ENCODE results near the gene KIAA0930. TPM values are rescaled to one million over a fixed set of nuclear protein-coding genes. Genes with fewer than 3 reads are reported as not detected.
A peak's percentile ranks its signal among the peaks of the same experiment; 100 is the strongest.

Gene KIAA0930
- total and polyA plus RNA-seq, 2 experiments from 2014 or later = 8.6 to 50.9 TPM

- no peak overlapping the region for H3K27ac ChIP-seq
- H3K79me2 ChIP-seq (ENCODE audit: insufficient read depth) = no peaks in the 10 kb centered on the region
- 87 to 88% methylated on average over 16 of the region's 16 CpGs for WGBS, 2 experiments (ENCODE audit: low coverage in 1 of 2, low lambda C conversion rate in 2 of 2, missing lambda C conversion rate in 2 of 2)
- no peak overlapping the region for H3K4me2 ChIP-seq (ENCODE audit: unreplicated experiment)
- TF ChIP-seq EZH2 (IDR thresholded peaks at IDR 0.05; ENCODE audit: insufficient read depth, poor library complexity, severe bottlenecking) = no peak
- no peak for TF ChIP-seq EZH2phosphoT487 (IDR thresholded peaks at IDR 0.05; ENCODE audit: insufficient read depth, low read depth)
- no peaks in the 10 kb centered on the region for H3K36me3 ChIP-seq (ENCODE audit: low read depth)
- no peaks in the 10 kb centered on the region for H3K4me1 ChIP-seq (ENCODE audit: insufficient read depth)
- DNase-seq = no peak
- no peaks in the 10 kb centered on the region for H3K27me3 ChIP-seq (replicated peaks; ENCODE audit: insufficient read depth)
- in situ Hi-C loops (cut with MboI) = loop anchor here (10.0 kb wide), 1 partner anchor 284 kb away; no protein-coding TSS in a partner anchor
- no peak overlapping the region for H3K4me3 ChIP-seq
- H3K9ac ChIP-seq = no peak overlapping the region
- no peak overlapping the region for H2AFZ ChIP-seq
- H3F3A ChIP-seq (ENCODE audit: insufficient read depth) = no peaks in the 10 kb centered on the region; the same call in 1 of the 2 replicates
- no peaks in the 10 kb centered on the region for H3K9me2 ChIP-seq (ENCODE audit: insufficient read depth)
- H3K9me3 ChIP-seq (ENCODE audit: low read depth) = no peaks in the 10 kb centered on the region
- H4K20me1 ChIP-seq (ENCODE audit: insufficient read depth) = no peaks in the 10 kb centered on the region
Measured at GRCh38 chr22:45270095-45271020, 29.7 kb upstream of the KIAA0930 start.

GRCh38 chr22:45268958-45269844, 28.5 kb upstream of the KIAA0930 start:
- Histone ChIP-seq H3K4me1 (ENCODE audit: insufficient read depth) (no peaks in the 10 kb centered on the region), H4K20me1 (ENCODE audit: insufficient read depth) (no peaks in the 10 kb centered on the region), H2AFZ (peak overlapping the region; percentile 97), H3K79me2 (ENCODE audit: insufficient read depth) (no peaks in the 10 kb centered on the region), H3K9me3 (ENCODE audit: low read depth) (no peaks in the 10 kb centered on the region), H3K4me3 (peak overlapping the region; percentile 84), H3K4me2 (ENCODE audit: unreplicated experiment) (peak overlapping the region; percentile 100), H3K36me3 (ENCODE audit: low read depth) (no peaks in the 10 kb centered on the region), H3K9ac (peak overlapping the region; percentile 66), H3K9me2 (ENCODE audit: insufficient read depth) (no peaks in the 10 kb centered on the region), H3F3A (ENCODE audit: insufficient read depth) (peaks cover 1% of the 10 kb centered on the region), H3K27ac (no peak overlapping the region), H3K27me3 (replicated peaks; ENCODE audit: insufficient read depth) (no peaks in the 10 kb centered on the region)
- peak; percentile 85 for DNase-seq
- WGBS, 2 experiments (ENCODE audit: low coverage in 1 of 2, low lambda C conversion rate in 2 of 2, missing lambda C conversion rate in 2 of 2) = 9 to 10% methylated on average over 30 to 44 of the region's 60 CpGs
- TF ChIP-seq EZH2phosphoT487 (IDR thresholded peaks at IDR 0.05; ENCODE audit: insufficient read depth, low read depth) (no peak), EZH2 (IDR thresholded peaks at IDR 0.05; ENCODE audit: insufficient read depth, poor library complexity, severe bottlenecking) (no peak)
- in situ Hi-C loops (cut with MboI) = no loop called here

- H3K9me2 ChIP-seq (ENCODE audit: insufficient read depth) = no peaks in the 10 kb centered on the region
- in situ Hi-C loops (cut with MboI) = no loop called here
- peak overlapping the region; percentile 97 for H2AFZ ChIP-seq
- H3K27ac ChIP-seq = no peak overlapping the region
- H3K4me2 ChIP-seq (ENCODE audit: unreplicated experiment) = peak overlapping the region; percentile 100
- no peaks in the 10 kb centered on the region for H3K27me3 ChIP-seq (replicated peaks; ENCODE audit: insufficient read depth)
- peak overlapping the region; percentile 66 for H3K9ac ChIP-seq
- H3K36me3 ChIP-seq (ENCODE audit: low read depth) = no peaks in the 10 kb centered on the region
- no peaks in the 10 kb centered on the region for H3K79me2 ChIP-seq (ENCODE audit: insufficient read depth)
- WGBS, 2 experiments (ENCODE audit: low coverage in 1 of 2, low lambda C conversion rate in 2 of 2, missing lambda C conversion rate in 2 of 2) = 1 to 6% methylated on average over 21 to 47 of the region's 47 CpGs
- TF ChIP-seq EZH2phosphoT487 (IDR thresholded peaks at IDR 0.05; ENCODE audit: insufficient read depth, low read depth) (no peak), EZH2 (IDR thresholded peaks at IDR 0.05; ENCODE audit: insufficient read depth, poor library complexity, severe bottlenecking) (no peak)
- peak; percentile 60 for DNase-seq
- peaks cover 3% of the 10 kb centered on the region for H3K4me1 ChIP-seq (ENCODE audit: insufficient read depth)
- peaks cover 6% of the 10 kb centered on the region for H3F3A ChIP-seq (ENCODE audit: insufficient read depth)
- no peaks in the 10 kb centered on the region for H3K9me3 ChIP-seq (ENCODE audit: low read depth)
- H4K20me1 ChIP-seq (ENCODE audit: insufficient read depth) = no peaks in the 10 kb centered on the region
- H3K4me3 ChIP-seq = peak overlapping the region; percentile 84
Measured at GRCh38 chr22:45268167-45268957, 27.7 kb upstream of the KIAA0930 start.

All from GM23248 (cell line).